HUES64 (cell line): Measurements from ENCODE around the gene FAM120AOS.
A peak's percentile ranks its signal among the peaks of the same experiment; 100 is the strongest.

Experiments used
- H3K27ac ChIP-seq: 2 replicates; pipeline ENCODE4 v1.7.0; 2013; ENCODE audit warnings: low read depth, low read length, inconsistent platforms
- H3K27me3 ChIP-seq: 2 replicates; pipeline ENCODE4 v1.6.1; 2013; ENCODE audit warnings: mild to moderate bottlenecking, low read length; ENCODE audit not compliant: insufficient read depth
- H3K36me3 ChIP-seq: 2 replicates; pipeline ENCODE4 v1.6.1; 2013; ENCODE audit warnings: mild to moderate bottlenecking, low read length; ENCODE audit not compliant: insufficient read depth
- H3K4me1 ChIP-seq: 2 replicates; pipeline ENCODE4 v1.6.1; 2013; ENCODE audit warnings: mild to moderate bottlenecking, low read length, moderate library complexity; ENCODE audit not compliant: insufficient read depth
- H3K4me3 ChIP-seq: 2 replicates; pipeline ENCODE4 v1.5.1; 2013; ENCODE audit warnings: mild to moderate bottlenecking, low read length, moderate library complexity
- H3K9ac ChIP-seq: 2 replicates; pipeline ENCODE4 v1.6.1; 2013; ENCODE audit warnings: mild to moderate bottlenecking, low read depth, low read length
- H3K9me3 ChIP-seq: 2 replicates; pipeline ENCODE4 v1.6.1; 2013; ENCODE audit warnings: low read depth, low read length; ENCODE audit not compliant: insufficient read depth
- WGBS: fragments of 150-250, 120-280 bp; methylation state at CpG from one replicate; pipeline ENCODE4 v1.1.7; 2013; ENCODE audit warnings: missing lambda C conversion rate; 5-methylcytosine and 5-hydroxymethylcytosine counted together

The FAM120AOS gene

GRCh38 chr9:93480728-93481324 is 27.4 kb upstream of the FAM120AOS start:
- Histone ChIP-seq H3K36me3 (peaks cover 40% of the 10 kb centered on the region), H3K27ac (0 out of 2 replicates have a peak overlapping the region, but pooled peaks have one; percentile 22), H3K4me1 (peaks cover 14% of the 10 kb centered on the region), H3K9me3 (no peaks in the 10 kb centered on the region), H3K9ac (no peak overlapping the region), H3K27me3 (no peaks in the 10 kb centered on the region), H3K4me3 (no peak overlapping the region)
- 93% methylated on average over 7 of the region's 7 CpGs for WGBS

GRCh38 chr9:93480262-93480661 is 26.9 kb upstream of the FAM120AOS start:
- no peaks in the 10 kb centered on the region for H3K27me3 ChIP-seq
- H3K4me3 ChIP-seq = no peak overlapping the region
- H3K9me3 ChIP-seq = no peaks in the 10 kb centered on the region
- H3K4me1 ChIP-seq = peaks cover 14% of the 10 kb centered on the region
- H3K9ac ChIP-seq = no peak overlapping the region
- 86% methylated on average over 4 of the region's 4 CpGs for WGBS
- H3K36me3 ChIP-seq = peaks cover 38% of the 10 kb centered on the region
- H3K27ac ChIP-seq = 0 out of 2 replicates have a peak overlapping the region, but pooled peaks have one; percentile 9

- peaks cover 39% of the 10 kb centered on the region for H3K36me3 ChIP-seq
- H3K4me1 ChIP-seq = peaks cover 14% of the 10 kb centered on the region
- WGBS = 94% methylated on average over 4 of the region's 4 CpGs
- H3K9ac ChIP-seq = no peak overlapping the region
- no peaks in the 10 kb centered on the region for H3K27me3 ChIP-seq
- no peaks in the 10 kb centered on the region for H3K9me3 ChIP-seq
- H3K27ac ChIP-seq = no peak overlapping the region
- H3K4me3 ChIP-seq = no peak overlapping the region
Observed at GRCh38 chr9:93479726-93480125, 26.3 kb upstream of the FAM120AOS start.

GRCh38 chr9:93477397-93477796 is 24.0 kb upstream of the FAM120AOS start:
- no peak overlapping the region for H3K9ac ChIP-seq
- 93% methylated on average over 2 of the region's 2 CpGs for WGBS
- peaks cover 14% of the 10 kb centered on the region for H3K4me1 ChIP-seq
- H3K4me3 ChIP-seq = no peak overlapping the region
- H3K27me3 ChIP-seq = no peaks in the 10 kb centered on the region
- peaks cover 38% of the 10 kb centered on the region for H3K36me3 ChIP-seq
- no peaks in the 10 kb centered on the region for H3K9me3 ChIP-seq
- H3K27ac ChIP-seq = no peak overlapping the region

- 96% methylated on average over 2 of the region's 4 CpGs for WGBS
- Histone ChIP-seq H3K9ac (no peak overlapping the region), H3K36me3 (peaks cover 42% of the 10 kb centered on the region), H3K27ac (no peak overlapping the region), H3K4me3 (no peak overlapping the region), H3K9me3 (no peaks in the 10 kb centered on the region), H3K27me3 (no peaks in the 10 kb centered on the region), H3K4me1 (peaks cover 14% of the 10 kb centered on the region)
Observed at GRCh38 chr9:93476924-93477323, 23.5 kb upstream of the FAM120AOS start.

- Histone ChIP-seq H3K36me3 (peaks cover 51% of the 10 kb centered on the region), H3K4me3 (no peak overlapping the region), H3K9ac (no peak overlapping the region), H3K9me3 (no peaks in the 10 kb centered on the region), H3K27me3 (no peaks in the 10 kb centered on the region), H3K27ac (no peak overlapping the region), H3K4me1 (peaks cover 14% of the 10 kb centered on the region)
- WGBS = 93% methylated on average over 3 of the region's 3 CpGs
Observed at GRCh38 chr9:93475856-93476255, 22.5 kb upstream of the FAM120AOS start.

- WGBS = 93% methylated on average over 3 of the region's 3 CpGs
- Histone ChIP-seq H3K4me1 (peaks cover 9% of the 10 kb centered on the region), H3K9me3 (no peaks in the 10 kb centered on the region), H3K27me3 (no peaks in the 10 kb centered on the region), H3K4me3 (no peak overlapping the region), H3K27ac (no peak overlapping the region), H3K9ac (no peak overlapping the region), H3K36me3 (peaks cover 52% of the 10 kb centered on the region)
Observed at GRCh38 chr9:93475108-93475507, 21.7 kb upstream of the FAM120AOS start.

DNA sequence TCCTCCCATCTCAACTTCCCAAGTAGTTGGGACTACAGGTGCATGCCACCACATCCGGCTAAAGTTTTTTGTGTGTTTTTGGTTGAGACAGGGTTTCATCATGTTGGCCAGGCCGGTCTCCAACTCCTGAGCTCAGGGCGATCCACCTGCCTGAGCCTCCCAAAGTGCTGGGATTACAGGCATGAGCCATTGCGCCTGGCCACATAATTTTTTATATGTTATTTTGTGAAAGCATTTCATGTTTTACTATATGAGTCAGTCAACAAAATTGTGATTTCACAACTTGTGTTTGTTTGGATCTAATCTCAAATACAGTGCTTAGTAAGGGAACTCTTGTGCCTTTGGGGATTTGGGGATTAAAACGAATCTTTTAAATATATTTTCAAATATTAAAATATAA is 20.0 kb upstream of the FAM120AOS start:
- Histone ChIP-seq H3K36me3 (peaks cover 52% of the 10 kb centered on the region), H3K4me1 (peaks cover 18% of the 10 kb centered on the region), H3K9me3 (no peaks in the 10 kb centered on the region), H3K4me3 (no peak overlapping the region), H3K9ac (no peak overlapping the region), H3K27ac (no peak overlapping the region), H3K27me3 (no peaks in the 10 kb centered on the region)
- 92% methylated on average over 4 of the region's 5 CpGs for WGBS

DNA sequence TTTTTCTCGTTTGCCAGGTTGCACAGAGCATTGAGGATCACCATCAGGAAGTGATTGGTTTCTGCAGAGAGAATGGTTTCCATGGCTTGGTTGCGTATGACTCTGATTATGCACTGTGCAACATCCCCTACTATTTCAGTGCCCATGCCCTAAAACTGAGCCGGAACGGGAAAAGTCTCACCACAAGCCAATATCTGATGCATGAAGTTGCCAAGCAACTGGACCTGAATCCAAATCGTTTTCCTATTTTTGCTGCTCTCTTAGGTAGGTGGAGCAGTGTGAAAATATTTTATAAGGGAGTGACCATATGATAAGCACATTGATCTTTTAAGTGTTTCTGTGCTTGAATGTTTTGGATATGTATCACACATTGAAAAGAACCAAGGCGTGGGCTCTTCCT is 17.7 kb upstream of the FAM120AOS start:
- H3K4me3 ChIP-seq = no peak overlapping the region

DNA sequence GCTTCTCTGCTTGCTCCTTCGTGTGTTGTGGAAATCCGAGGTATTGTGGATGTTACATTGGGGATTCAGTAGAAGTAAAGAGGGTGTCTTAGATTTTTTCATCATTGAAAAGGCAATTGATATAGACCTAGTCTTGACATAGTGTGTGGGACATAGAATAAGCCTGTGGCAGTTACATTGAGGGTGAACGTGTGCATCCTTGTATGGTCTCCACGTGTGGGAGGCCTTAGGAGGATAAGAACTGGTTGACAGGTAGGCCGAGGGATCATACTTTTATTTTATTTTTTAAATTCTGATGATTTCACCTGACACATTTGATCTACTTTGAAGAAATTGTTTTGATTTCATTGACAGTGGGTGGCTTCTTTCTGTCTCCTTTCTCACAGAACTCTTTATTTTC is 17.0 kb upstream of the FAM120AOS start:
- 88% methylated on average over 4 of the region's 5 CpGs for WGBS
- H3K27me3 ChIP-seq = no peaks in the 10 kb centered on the region
- H3K27ac ChIP-seq = no peak overlapping the region
- H3K4me3 ChIP-seq = no peak overlapping the region
- no peak overlapping the region for H3K9ac ChIP-seq
- peaks cover 30% of the 10 kb centered on the region for H3K36me3 ChIP-seq
- no peaks in the 10 kb centered on the region for H3K9me3 ChIP-seq
- H3K4me1 ChIP-seq = peaks cover 45% of the 10 kb centered on the region

More for the DNA sequence above, 17.7 kb upstream of the FAM120AOS start:
- H3K27me3 ChIP-seq = no peaks in the 10 kb centered on the region
- H3K9me3 ChIP-seq = no peaks in the 10 kb centered on the region
- peaks cover 35% of the 10 kb centered on the region for H3K36me3 ChIP-seq
- peaks cover 38% of the 10 kb centered on the region for H3K4me1 ChIP-seq
- no peak overlapping the region for H3K27ac ChIP-seq
- WGBS = 96% methylated on average over 6 of the region's 6 CpGs
- no peak overlapping the region for H3K9ac ChIP-seq

- Histone ChIP-seq H3K36me3 (peaks cover 19% of the 10 kb centered on the region), H3K27ac (0 out of 2 replicates have a peak overlapping the region, but pooled peaks have one; percentile 14), H3K4me3 (no peak overlapping the region), H3K4me1 (peaks cover 60% of the 10 kb centered on the region), H3K9me3 (no peaks in the 10 kb centered on the region), H3K9ac (no peak overlapping the region), H3K27me3 (no peaks in the 10 kb centered on the region)
- 64% methylated on average over 5 of the region's 5 CpGs for WGBS
Observed at GRCh38 chr9:93468763-93469456, 15.5 kb upstream of the FAM120AOS start.
